ENCODE measurements around the gene QSER1.

GRCh38 chr11:32849761-32850160 lies 42.9 kb upstream of the QSER1 start:
- no peak for TF ChIP-seq POLR2AphosphoS5 (IDR thresholded peaks at IDR 0.05)
- no peak for TF ChIP-seq EP300 (IDR thresholded peaks at IDR 0.05)
- no peak for TF ChIP-seq POLR2A (IDR thresholded peaks at IDR 0.05)
- no peak for TF ChIP-seq CTCF (IDR thresholded peaks at IDR 0.05)
